Glomerular visceral epithelial cell (primary cell): Measurements from ENCODE around the gene EIF4G1.

ENCODE experiments used
- DNase-seq: peaks from one replicate; pipeline ENCODE4 v3.0.0-alpha.2; 2016; ENCODE audit errors: extremely low spot score

EIF4G1 gene

GRCh38 chr3:184350618-184351017, 36.2 kb downstream of the EIF4G1 start:
- DNase-seq: no peak

DNA sequence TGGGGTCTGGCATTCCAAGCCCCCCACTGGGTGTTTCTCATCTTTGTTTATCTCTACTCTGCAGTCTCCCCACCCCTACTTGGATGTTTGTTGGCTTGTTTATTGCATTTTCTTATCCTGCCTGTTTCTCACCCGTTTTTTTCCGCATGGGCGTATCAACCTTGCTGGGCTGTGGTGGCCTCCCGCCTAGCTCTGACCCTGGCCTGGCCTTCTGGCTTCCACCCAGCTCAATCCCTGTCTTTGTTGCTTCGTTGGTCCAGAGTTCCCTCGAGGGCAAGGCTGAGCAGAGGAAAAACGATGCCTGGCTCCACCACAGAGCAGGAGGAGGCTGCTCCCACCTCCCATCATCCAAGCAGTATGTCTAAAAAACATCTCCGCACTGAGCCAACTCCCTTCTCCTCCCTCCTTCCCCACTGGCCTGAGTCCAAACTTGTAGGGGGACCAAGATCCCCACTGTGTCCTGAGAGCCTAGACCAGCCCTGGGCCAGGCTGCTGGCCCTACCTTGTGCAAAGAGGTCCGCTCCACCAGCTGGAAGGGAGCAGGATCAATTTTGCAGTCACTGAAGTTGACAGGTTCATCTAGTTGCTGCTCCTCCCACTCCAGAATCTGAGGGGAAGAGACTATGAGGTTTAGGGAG, 37.2 kb downstream of the EIF4G1 start:
- DNase-seq: no peak

- no peak for DNase-seq
These were observed 37.9 kb downstream of the EIF4G1 start for GRCh38 chr3:184352149-184352785.

DNA sequence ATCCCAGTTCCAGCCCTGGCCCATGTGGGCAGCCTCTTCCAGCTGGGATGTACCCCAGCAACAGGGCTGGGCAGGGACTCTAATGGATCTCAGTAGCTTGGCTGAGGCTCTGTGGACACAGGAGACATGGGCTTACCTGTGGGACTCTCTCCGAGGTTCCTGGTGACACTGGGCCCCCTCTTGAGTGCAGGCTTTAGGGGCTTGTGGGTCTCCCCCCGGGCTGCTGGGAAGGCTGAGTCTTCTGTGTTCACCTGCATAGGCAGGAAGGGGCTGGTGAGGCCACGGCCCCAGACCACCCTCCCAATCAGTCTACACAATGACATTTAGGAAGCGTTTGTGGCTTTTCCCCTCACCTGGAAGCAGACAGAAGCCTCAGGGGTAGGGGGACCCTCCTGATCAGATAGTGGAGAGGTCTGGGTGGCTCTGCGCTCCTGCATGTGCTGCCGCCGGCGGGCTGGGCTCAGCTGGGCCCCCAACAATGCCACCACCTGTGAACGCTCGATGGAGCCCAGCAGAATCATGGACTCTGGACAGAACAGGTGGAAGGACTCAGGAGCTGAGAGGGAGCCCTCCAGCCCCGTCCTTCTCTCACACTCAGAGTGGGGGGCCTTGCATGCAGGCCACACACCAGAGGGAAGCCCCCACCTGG, 38.6 kb downstream of the EIF4G1 start:
- DNase-seq: no peak

GRCh38 chr3:184353546-184353941, 39.1 kb downstream of the EIF4G1 start:
- no peak for DNase-seq

DNA sequence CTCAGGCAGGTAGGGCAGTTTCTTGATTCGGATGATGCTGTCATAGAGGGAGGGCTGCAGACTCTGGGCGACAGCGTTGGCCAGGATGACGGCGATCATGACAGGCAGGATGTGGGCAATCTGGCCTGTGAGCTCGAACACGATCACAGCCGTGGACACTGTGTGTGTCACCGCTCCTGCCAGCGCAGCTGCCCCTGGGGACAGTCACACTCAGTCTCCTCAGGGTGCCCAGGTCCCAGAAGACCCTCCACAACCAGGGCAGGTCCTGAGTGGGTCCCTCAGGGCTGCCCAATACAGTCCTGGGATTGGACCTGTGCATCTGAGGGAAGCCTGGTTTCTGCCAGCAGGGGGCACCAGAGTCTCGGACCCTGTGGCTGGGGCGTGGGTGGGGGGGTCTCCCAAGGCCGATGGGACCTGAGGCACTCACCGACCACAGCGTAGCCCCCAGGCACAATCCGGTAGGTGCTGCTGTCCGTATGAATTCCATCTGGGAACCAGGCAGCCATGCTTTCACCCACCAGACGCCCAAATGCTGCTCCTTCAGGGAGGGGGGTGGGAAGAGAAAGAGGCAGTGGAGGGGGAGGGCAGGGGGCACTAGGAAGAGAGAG, 39.8 kb downstream of the EIF4G1 start:
- peak; percentile 20 for DNase-seq

- no peak for DNase-seq
These were observed 40.3 kb downstream of the EIF4G1 start for GRCh38 chr3:184354754-184355153.

DNA sequence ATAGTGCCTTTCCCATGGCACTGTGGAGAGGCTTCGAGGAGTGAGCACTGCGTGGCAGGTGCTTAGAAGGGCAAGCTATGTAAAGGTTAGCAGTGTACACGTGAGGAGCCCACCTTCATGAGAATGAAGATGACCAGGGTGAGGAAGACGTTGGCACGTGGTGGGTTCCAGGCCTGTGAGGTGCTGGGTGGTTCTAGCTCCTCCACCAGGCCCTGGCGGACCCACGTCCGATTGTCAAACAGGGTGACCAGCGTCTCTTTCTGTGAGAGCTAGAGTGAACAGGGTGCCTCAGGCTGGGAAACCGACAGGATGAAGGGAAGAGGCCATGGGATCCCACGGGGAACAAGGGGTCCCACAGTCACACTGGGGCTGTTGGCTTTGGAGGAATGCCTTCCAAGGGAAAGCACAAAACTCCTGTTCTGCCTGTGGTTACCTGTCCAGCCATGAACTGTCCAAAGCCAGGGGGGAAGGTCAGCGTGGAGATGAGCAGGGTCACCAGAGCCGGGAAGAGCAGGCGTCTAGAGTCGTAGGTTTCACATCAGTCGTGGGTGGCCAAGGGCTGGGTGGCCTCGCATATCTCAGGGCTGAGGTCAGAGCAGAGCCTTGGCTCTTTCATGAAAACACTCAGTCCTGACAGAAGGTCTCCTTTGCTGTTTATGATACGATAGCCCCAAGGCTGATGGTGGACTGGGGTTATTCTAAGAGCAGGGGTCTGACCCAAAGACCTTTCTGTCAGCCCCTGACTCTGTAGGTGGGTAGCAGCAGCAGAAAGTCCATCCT, 41.0 kb downstream of the EIF4G1 start:
- DNase-seq: no peak

- no peak for DNase-seq
These were observed 43.1 kb downstream of the EIF4G1 start for GRCh38 chr3:184357248-184358123.

DNA sequence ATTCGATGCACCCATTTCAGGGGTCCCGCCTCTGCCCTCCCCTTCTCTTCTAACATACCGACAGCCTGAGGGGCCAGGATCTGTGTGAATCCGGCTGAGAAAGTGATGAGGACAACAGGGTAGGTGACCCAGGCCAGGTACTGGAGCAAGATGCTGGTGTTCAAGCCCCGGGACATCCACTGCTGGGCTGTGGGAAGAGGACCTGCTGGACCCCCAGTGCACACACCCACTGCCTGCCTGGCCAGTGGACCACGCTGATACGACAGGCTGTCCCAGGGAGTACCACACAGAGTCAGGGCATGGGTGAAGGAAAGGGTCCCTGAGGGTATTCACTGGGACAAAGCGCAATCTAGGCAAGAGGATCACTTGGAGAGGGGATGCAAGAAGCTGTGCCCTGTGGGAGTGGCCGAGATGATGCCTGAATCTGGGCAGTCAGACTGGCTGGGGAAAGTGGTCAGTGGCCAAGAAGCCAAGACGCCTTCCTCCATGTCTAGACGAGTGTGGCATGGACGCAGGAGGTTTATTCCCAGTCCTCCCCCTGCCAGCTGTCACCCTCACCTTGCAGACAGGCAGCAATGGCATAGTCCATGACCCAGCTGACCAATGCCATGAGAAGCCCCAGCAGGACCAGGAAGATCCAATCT, 43.8 kb downstream of the EIF4G1 start:
- DNase-seq: no peak

- no peak for DNase-seq
These were observed 44.5 kb downstream of the EIF4G1 start for GRCh38 chr3:184358921-184359350.

GRCh38 chr3:184359610-184360009, 45.2 kb downstream of the EIF4G1 start:
- no peak for DNase-seq

- DNase-seq: no peak
These were observed 45.9 kb downstream of the EIF4G1 start for GRCh38 chr3:184360070-184360928.

DNA sequence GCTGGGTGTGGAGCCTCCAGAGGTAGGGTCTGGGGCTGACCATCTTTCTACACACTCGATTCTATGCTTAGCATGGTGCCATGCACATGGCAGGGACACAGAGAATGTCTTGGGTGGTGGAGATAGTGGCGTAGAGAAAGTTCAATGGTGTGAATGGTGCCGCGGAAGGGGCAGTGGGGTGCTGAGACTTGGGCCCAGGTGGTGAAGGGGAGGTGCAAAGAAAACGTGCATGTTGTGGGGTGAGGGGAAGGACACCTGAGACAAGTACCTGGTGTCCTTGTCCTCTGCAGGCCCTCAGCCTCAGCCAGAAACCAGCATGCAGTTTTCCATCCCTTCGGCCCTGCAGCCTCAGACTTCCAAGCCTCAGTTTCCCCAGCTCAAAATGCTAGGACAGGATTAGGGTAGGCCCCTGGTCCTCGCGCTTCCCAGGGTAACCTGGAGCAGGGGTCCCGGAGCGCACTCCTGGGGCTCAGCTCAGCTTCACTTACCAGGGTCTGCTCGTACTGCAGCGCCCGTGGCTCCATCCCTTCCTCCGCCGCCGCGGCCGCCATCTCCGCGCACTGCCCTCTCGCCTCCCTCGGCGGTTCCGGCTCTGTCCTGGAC, 46.6 kb downstream of the EIF4G1 start:
- DNase-seq: no peak

- DNase-seq: peak; percentile 70
These were observed 47.1 kb downstream of the EIF4G1 start, which contains the start of the genes CLCN2 and POLR2H for GRCh38 chr3:184361532-184361931. Gene CLCN2 (minus strand): TSS chr3:184361605. CDS start chr3:184361479, 126 bp downstream. Gene POLR2H (plus strand): TSS chr3:184361710. CDS start chr3:184363493, 1,783 bp downstream.

- DNase-seq: peak; percentile 73
These were observed 47.7 kb downstream of the EIF4G1 start for GRCh38 chr3:184361932-184362667.

DNA sequence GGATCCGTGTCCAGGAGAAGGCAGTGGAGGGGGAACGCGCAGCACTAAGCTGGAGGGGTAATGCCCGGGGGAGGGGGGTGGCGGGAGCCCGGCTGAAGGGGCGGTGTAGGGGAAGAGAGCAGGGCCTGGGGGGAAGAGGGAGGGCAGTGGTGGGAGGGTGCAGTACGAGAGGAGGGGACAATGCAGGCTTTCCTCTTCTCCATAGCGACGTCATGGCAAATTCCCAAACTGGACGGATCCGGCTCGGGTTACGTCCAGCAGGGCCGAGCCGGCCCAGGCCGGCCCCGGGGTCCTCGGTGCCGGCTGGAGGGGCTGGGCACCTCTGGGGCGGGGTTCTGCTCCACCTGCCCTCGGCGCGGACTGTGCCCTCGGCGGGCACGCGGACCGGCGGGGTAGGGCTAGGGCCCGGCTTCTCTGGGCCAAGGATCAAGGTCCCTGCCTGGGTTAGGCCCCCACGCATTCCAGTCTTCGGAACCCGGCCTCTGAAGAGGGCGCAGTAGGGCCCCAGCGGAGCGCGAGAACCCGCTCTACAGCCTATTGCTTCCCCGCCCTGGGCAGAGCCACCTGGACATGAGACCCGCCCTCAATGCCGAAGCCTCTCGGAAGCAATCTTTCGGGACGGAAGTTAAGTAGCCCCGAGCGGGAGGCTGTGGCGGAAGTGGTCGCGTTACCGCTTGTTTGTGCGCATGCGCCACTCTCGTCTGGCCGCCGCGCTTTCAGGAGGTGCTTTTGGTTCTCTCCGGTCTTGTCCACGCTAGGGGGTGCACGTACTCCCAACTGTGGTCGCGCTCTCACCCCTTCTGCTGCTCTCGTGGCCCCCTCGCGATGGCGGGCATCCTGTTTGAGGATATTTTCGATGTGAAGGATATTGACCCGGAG, 48.5 kb downstream of the EIF4G1 start:
- peak; percentile 98 for DNase-seq
